K562 (cell line): ENCODE data around the gene HBEGF. TPM values are rescaled to one million over a fixed set of nuclear protein-coding genes. Genes with fewer than 3 reads are reported as not detected.

Experiments used
- ATAC-seq: fragments of 200-7000 bp; cut with Tn5 transposase; 3 replicates; pipeline ENCODE4 v1.9.1; 2020; ENCODE audit warnings: moderate library complexity
- BruUV-seq: library from RNA; stranded (reverse); fragments of 400-500 nt; replicated peaks from 2 replicates; lab custom pipeline; 2021; lab: Mats Ljungman, UMichigan
- CTCF ChIA-PET: fragments of 300-600 bp; formaldehyde crosslinking; extraction: SDS; loops from one replicate; lab custom pipeline; 2021; ENCODE audit warnings: low intra/inter-chr PET ratio; lab: Yijun Ruan, JAX
- POLR2A ChIA-PET: fragments of 300-600, 350-650 bp; sonication (Branson Sonifier 250); formaldehyde crosslinking; extraction: SDS; loops from one replicate; lab custom pipeline; 2021; ENCODE audit warnings: antibody characterized with exemption, inconsistent platforms; lab: Yijun Ruan, JAX
- DNase-seq, 4 experiments: peaks; one replicate each; pipeline versions ENCODE4 v3.0.0 to v3.0.0-alpha.2; 2011 to 2018; ENCODE audit warnings: low spot score in 3 of 4, mixed read lengths in 3 of 4; ENCODE audit errors: extremely low read depth in 1 of 4
- FAIRE-seq: peaks from 2 replicates; lab custom pipeline; 2011; peaks lifted over from hg19 to GRCh38; lab: Jason Lieb, UNC
- H2AFZ ChIP-seq: 2 replicates; pipeline ENCODE4 v1.6.0; 2011; ENCODE audit warnings: low read depth, low read length, control low read depth, inconsistent platforms
- H3K27ac ChIP-seq: fragments of 200-600 bp; 3 replicates; pipeline ENCODE4 v1.8.0; 2011; ENCODE audit warnings: low read depth, mild to moderate bottlenecking, control low read depth, inconsistent platforms, low read length, moderate library complexity, mixed read lengths; ENCODE audit errors: extremely low read depth
- H3K27me3 ChIP-seq, 2 experiments: fragments of 300-600 bp in 1 of 2; 2 replicates in 1 of 2; 3 replicates in 1 of 2; pipeline versions ENCODE4 v1.6.0 to v1.8.0; 2011; ENCODE audit warnings: inconsistent platforms in 2 of 2, low read length in 2 of 2, mild to moderate bottlenecking in 1 of 2, mixed read lengths in 1 of 2, moderate library complexity in 1 of 2; ENCODE audit not compliant: control insufficient read depth in 2 of 2, insufficient read depth in 2 of 2
- H3K36me3 ChIP-seq: fragments of 300-600 bp; 3 replicates; pipeline ENCODE4 v1.8.0; 2011; ENCODE audit warnings: mild to moderate bottlenecking, low read length, inconsistent platforms; ENCODE audit not compliant: control insufficient read depth, insufficient read depth
- H3K4me1 ChIP-seq, 2 experiments: fragments of 200-600 bp in 1 of 2; replicated peaks in 1 of 2; 2 replicates in 1 of 2; 3 replicates in 1 of 2; pipeline versions ENCODE4 v1.5.1 to v1.8.0; 2011; ENCODE audit warnings: inconsistent platforms in 2 of 2, low read length in 2 of 2, mild to moderate bottlenecking in 1 of 2, mixed read lengths in 1 of 2, moderate library complexity in 1 of 2; ENCODE audit not compliant: control insufficient read depth in 2 of 2, insufficient read depth in 2 of 2
- H3K4me2 ChIP-seq: 2 replicates; pipeline ENCODE4 v1.6.1; 2011; ENCODE audit warnings: low read length, control low read depth, inconsistent platforms, mixed read lengths; ENCODE audit not compliant: insufficient read depth
- H3K4me3 ChIP-seq: fragments of 200-600 bp; sonication (generic), shearing (Covaris generic); 2 replicates; pipeline ENCODE4 v1.5.1; 2016; ENCODE audit warnings: control low read depth, inconsistent platforms
- H3K79me2 ChIP-seq: fragments of 200-600 bp; 3 replicates; pipeline ENCODE4 v1.8.0; 2011; ENCODE audit warnings: low read length, inconsistent platforms; ENCODE audit not compliant: control insufficient read depth, insufficient read depth
- H3K9ac ChIP-seq, 2 experiments: 2 replicates each; pipeline versions ENCODE4 v1.6.0 to v1.6.1; 2011; ENCODE audit warnings: low read depth in 2 of 2, low read length in 2 of 2, control low read depth in 1 of 2, inconsistent platforms in 1 of 2, mild to moderate bottlenecking in 1 of 2, mixed read lengths in 1 of 2; ENCODE audit not compliant: insufficient read depth in 1 of 2
- H3K9me1 ChIP-seq: one replicate; pipeline ENCODE4 v1.6.0; 2011; ENCODE audit warnings: inconsistent platforms, mild to moderate bottlenecking, low read length, moderate library complexity; ENCODE audit not compliant: control insufficient read depth, insufficient read depth
- H3K9me3 ChIP-seq: replicated peaks from 2 replicates; pipeline ENCODE4 v1.5.1; 2011; ENCODE audit warnings: low read depth, low read length, inconsistent platforms; ENCODE audit not compliant: control insufficient read depth, insufficient read depth
- H4K20me1 ChIP-seq: replicated peaks from 2 replicates; pipeline ENCODE4 v1.6.1; 2011; ENCODE audit warnings: low read length, inconsistent platforms, mixed read lengths; ENCODE audit not compliant: control insufficient read depth, insufficient read depth
- CBX3 ChIP-seq, 2 experiments: IDR thresholded peaks; 1 replicate in 1 of 2; 2 replicates in 1 of 2; pipeline ENCODE4 v1.6.1; 2012; ENCODE audit warnings: inconsistent platforms in 2 of 2, low read length in 2 of 2, borderline replicate concordance in 1 of 2, control low read depth in 1 of 2
- CTBP1 ChIP-seq: fragments of 450-650 bp; IDR thresholded peaks from 2 replicates; pipeline ENCODE4 v1.6.1; 2016; ENCODE audit warnings: borderline replicate concordance
- ESRRA ChIP-seq: fragments of 450-650 bp; IDR thresholded peaks from 2 replicates; pipeline ENCODE4 v1.6.1; 2014; ENCODE audit warnings: low read depth, mild to moderate bottlenecking, moderate library complexity, borderline replicate concordance
- HMGN3 ChIP-seq: IDR thresholded peaks from 2 replicates; pipeline ENCODE4 v1.6.1; 2011; ENCODE audit warnings: borderline replicate concordance, low read depth, mild to moderate bottlenecking, mixed read lengths, low read length; ENCODE audit not compliant: insufficient read length; ENCODE audit errors: extremely low read depth
- PRMT5 ChIP-seq: sonication (generic); formaldehyde crosslinking; IDR thresholded peaks from 2 replicates; pipeline ENCODE4 v1.5.0; 2020; ENCODE audit warnings: missing genetic modification reagents
- SIN3A ChIP-seq, 2 experiments: fragments of 150-350 bp in 1 of 2; IDR thresholded peaks; 2 replicates each; pipeline ENCODE4 v1.6.1; 2011 to 2016; ENCODE audit warnings: borderline replicate concordance in 2 of 2, low read depth in 2 of 2, low read length in 2 of 2, mild to moderate bottlenecking in 2 of 2, moderate library complexity in 2 of 2; ENCODE audit not compliant: control insufficient read depth in 1 of 2
- UBTF ChIP-seq, 2 experiments: IDR thresholded peaks; 2 replicates each; pipeline ENCODE4 v1.6.1; 2012; ENCODE audit warnings: improper control_type of control experiment in 2 of 2, low read depth in 2 of 2, low read length in 2 of 2, borderline replicate concordance in 1 of 2
- ZNF778 ChIP-seq: fragments of 450-650 bp; formaldehyde crosslinking; IDR thresholded peaks from 2 replicates; pipeline ENCODE4 v1.4.0; 2020; ENCODE audit warnings: mild to moderate bottlenecking, moderate library complexity
- WGBS: fragments of 100-300 bp; shearing (Covaris generic); methylation state at CpG from one replicate; pipeline ENCODE4 v1.1.6; 2016; ENCODE audit warnings: low coverage, mixed read lengths; ENCODE audit not compliant: insufficient coverage; ENCODE audit errors: missing lambda C conversion rate; 5-methylcytosine and 5-hydroxymethylcytosine counted together
- in situ Hi-C: fragments of 300-500 bp; cut with MboI; formaldehyde crosslinking; loops from 4 replicates; pipeline ENCODE4 v1.15.0; 2018; ENCODE audit warnings: inconsistent platforms, mixed read lengths
- intact Hi-C: fragments of 100-400 bp; cut with micrococcal nuclease; formaldehyde crosslinking; loops from 2 replicates; pipeline ENCODE4 v1.14.2; 2022
- polyA plus RNA-seq, 8 experiments: library from polyadenylated mRNA; depleted of rRNA in 4 of 8; stranded (reverse) in 5 of 8; unstranded in 3 of 8; fragments of >200 nt; fragmentation: Nextera tagmentation in 2 of 8; fragmentation: Illumina TruSeq in 1 of 8; extraction: Ambion mirVana in 2 of 8; extraction: Trizol in 1 of 8; gene quantifications; 2 replicates each; pipeline versions ENCODE4 v1.2.1 to v1.2.3, GENCODE V29; 2011 to 2014; ENCODE audit warnings: inconsistent platforms in 1 of 8, missing spikeins in 1 of 8
- total RNA-seq, 7 experiments: library from RNA; depleted of rRNA in 6 of 7; stranded (reverse); fragments of >200 nt in 6 of 7; fragmentation: Illumina TruSeq in 2 of 7; extraction: Trizol in 2 of 7; gene quantifications; 2 replicates each; pipeline versions ENCODE4 v1.2.1 to v1.2.3, GENCODE V29; 2011 to 2021; ENCODE audit warnings: low replicate concordance in 1 of 7
- TF ChIP-seq, protein P1 (sequence below): sonication (generic); formaldehyde crosslinking; IDR thresholded peaks from 2 replicates; pipeline ENCODE4 v1.8.1; 2022; ENCODE audit warnings: missing genetic modification reagents
- TF ChIP-seq, protein P2 (sequence below): sonication (generic); formaldehyde crosslinking; IDR thresholded peaks from 2 replicates; pipeline ENCODE4 v1.9.0; 2022; ENCODE audit warnings: mild to moderate bottlenecking, missing genetic modification reagents
- TF ChIP-seq, protein P3 (sequence below): fragments of 450-650 bp; formaldehyde crosslinking; IDR thresholded peaks from 2 replicates; pipeline ENCODE4 v1.4.0; 2020; ENCODE audit warnings: mild to moderate bottlenecking, moderate library complexity
- TF ChIP-seq, protein P4 (sequence below): fragments of 450-650 bp; IDR thresholded peaks from 2 replicates; pipeline ENCODE4 v1.6.1; 2016; ENCODE audit warnings: antibody characterized with exemption

HBEGF gene
- total and polyA plus RNA-seq, 9 of the 15 experiments (the other 6 are each of a cell fraction or from before 2014, with no cell fraction given): 0.11 to 1.1 (median 0.60) TPM

DNA sequence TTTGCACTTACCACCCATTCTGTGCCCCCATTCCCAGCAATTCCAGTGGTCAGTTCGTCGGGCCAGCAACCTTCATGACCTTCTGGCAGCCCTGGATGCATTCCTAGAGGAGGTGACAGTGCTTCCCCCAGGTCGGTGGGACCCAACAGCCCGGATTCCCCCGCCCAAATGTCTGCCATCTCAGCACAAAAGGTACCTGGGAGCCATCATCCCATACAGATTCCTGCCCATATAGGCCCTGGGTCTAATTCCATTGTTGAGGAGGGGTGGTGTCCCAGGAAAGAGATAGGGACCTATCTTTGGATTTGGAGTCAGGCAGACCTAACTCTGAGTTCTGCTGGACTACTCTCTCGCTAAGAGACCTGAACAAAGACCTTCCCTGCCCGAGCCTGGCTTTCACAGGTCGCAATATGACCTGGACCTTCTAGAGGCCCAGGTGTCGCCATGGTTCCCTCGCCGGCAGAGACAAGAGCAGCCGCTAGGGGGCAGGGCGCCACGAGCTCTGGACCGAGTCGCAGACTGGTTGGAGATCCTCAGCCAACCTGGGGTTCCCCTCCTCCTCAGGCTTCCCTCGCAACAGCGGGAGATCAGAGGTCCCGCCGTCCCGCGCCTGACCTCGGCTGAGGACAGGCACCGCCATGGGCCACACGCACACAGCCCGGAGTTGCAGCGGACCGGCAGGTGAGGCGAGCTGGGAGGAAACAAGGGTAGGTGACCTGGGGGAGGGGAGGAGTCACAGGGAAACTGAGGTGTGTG lies 16.6 kb upstream of the HBEGF start:
- Histone ChIP-seq H3K9me1 (no peaks in the 10 kb centered on the region), H3K4me2 (peak overlapping the region; percentile 83), H3K9me3 (no peaks in the 10 kb centered on the region), H3K27ac (no peak overlapping the region), H3K79me2 (no peaks in the 10 kb centered on the region), H3K4me3 (peak overlapping the region; percentile 37), H3K4me1 (peaks cover 9 to 14% of the 10 kb centered on the region in 2 experiments; a peak in 4 of 5 replicates), H2AFZ (peak overlapping the region; percentile 92), H3K9ac (peak overlapping the region; percentile 32 to 89), H3K36me3 (no peaks in the 10 kb centered on the region), H4K20me1 (no peaks in the 10 kb centered on the region; the same call in 1 of the 2 replicates), H3K27me3 (no peaks in the 10 kb centered on the region)
- ChIA-PET POLR2A (interaction anchor here (0.6 to 2.1 kb wide), 3 partner anchors 17 to 66 kb away, joined by 3 to 5 read pairs (median 3); partner anchors contain the start of gene HBEGF), CTCF (interaction anchor here (0.6 to 1.5 kb wide), 3 partner anchors 10 to 368 kb away, joined by 3 to 4 read pairs (median 4); no protein-coding TSS in a partner anchor)
- peak; percentile 93 for FAIRE-seq
- in situ Hi-C loops (no loop called here), intact Hi-C loops (loop anchor here (5.0 kb wide), 1 partner anchor 364 kb away; no protein-coding TSS in a partner anchor)
- no TSS peak for BruUV-seq
- DNase-seq: peak; percentile 85 to 92 (median 90)
- peak; percentile 95 for ATAC-seq
- 8% methylated on average over 29 of the region's 29 CpGs for WGBS
- TF ChIP-seq ZNF778 (CRISPR knock-in tag) (no peak), SIN3A (IDR thresholded peaks at IDR 0.05; ENCODE audit: borderline replicate concordance in 2 of 2, control insufficient read depth in 1 of 2, low read depth in 2 of 2, low read length in 2 of 2) (no peak), CBX3 (IDR thresholded peaks at IDR 0.05; ENCODE audit: borderline replicate concordance in 1 of 2, low read length in 2 of 2) (peak in 1 of 2 experiments; percentile 55; a peak in 1 of 3 replicates), ESRRA (0 out of 2 replicates have a peak, but pooled peaks have one; percentile 28), UBTF (IDR thresholded peaks at IDR 0.05; ENCODE audit: borderline replicate concordance in 1 of 2, low read depth in 2 of 2, low read length in 2 of 2) (0 out of 4 replicates have a peak, but pooled peaks have one; percentile 33 to 63), PRMT5 (CRISPR knock-in tag) (no peak), HMGN3 (peak; percentile 61), CTBP1 (peak; percentile 78; the same call in 1 of the 2 replicates)
- TF ChIP-seq, protein P1, sequence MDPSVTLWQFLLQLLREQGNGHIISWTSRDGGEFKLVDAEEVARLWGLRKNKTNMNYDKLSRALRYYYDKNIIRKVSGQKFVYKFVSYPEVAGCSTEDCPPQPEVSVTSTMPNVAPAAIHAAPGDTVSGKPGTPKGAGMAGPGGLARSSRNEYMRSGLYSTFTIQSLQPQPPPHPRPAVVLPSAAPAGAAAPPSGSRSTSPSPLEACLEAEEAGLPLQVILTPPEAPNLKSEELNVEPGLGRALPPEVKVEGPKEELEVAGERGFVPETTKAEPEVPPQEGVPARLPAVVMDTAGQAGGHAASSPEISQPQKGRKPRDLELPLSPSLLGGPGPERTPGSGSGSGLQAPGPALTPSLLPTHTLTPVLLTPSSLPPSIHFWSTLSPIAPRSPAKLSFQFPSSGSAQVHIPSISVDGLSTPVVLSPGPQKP (CRISPR knock-in tag): no peak
- TF ChIP-seq, protein P2, sequence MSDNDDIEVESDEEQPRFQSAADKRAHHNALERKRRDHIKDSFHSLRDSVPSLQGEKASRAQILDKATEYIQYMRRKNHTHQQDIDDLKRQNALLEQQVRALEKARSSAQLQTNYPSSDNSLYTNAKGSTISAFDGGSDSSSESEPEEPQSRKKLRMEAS (CRISPR knock-in tag): peak; percentile 69
- TF ChIP-seq, protein P3, sequence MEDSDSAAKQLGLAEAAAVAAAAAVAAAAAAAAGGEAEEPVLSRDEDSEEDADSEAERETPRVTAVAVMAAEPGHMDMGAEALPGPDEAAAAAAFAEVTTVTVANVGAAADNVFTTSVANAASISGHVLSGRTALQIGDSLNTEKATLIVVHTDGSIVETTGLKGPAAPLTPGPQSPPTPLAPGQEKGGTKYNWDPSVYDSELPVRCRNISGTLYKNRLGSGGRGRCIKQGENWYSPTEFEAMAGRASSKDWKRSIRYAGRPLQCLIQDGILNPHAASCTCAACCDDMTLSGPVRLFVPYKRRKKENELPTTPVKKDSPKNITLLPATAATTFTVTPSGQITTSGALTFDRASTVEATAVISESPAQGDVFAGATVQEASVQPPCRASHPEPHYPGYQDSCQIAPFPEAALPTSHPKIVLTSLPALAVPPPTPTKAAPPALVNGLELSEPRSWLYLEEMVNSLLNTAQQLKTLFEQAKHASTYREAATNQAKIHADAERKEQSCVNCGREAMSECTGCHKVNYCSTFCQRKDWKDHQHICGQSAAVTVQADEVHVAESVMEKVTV: peak; percentile 28; the same call in 1 of the 2 replicates
- TF ChIP-seq, protein P4, sequence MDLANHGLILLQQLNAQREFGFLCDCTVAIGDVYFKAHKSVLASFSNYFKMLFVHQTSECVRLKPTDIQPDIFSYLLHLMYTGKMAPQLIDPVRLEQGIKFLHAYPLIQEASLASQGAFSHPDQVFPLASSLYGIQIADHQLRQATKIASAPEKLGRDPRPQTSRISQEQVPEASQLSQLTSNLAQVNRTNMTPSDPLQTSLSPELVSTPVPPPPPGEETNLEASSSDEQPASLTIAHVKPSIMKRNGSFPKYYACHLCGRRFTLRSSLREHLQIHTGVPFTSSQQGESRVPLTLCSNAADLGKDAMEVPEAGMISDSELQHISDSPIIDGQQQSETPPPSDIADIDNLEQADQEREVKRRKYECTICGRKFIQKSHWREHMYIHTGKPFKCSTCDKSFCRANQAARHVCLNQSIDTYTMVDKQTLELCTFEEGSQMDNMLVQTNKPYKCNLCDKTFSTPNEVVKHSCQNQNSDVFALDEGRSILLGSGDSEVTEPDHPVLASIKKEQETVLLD: no peak
